ENCODE measurements around the gene KCNK2. TPM values are rescaled to one million over a fixed set of nuclear protein-coding genes. Genes with fewer than 3 reads are reported as not detected.
A peak's percentile ranks its signal among the peaks of the same experiment; 100 is the strongest.

The KCNK2 gene
- total RNA-seq = 0.85 TPM

DNA sequence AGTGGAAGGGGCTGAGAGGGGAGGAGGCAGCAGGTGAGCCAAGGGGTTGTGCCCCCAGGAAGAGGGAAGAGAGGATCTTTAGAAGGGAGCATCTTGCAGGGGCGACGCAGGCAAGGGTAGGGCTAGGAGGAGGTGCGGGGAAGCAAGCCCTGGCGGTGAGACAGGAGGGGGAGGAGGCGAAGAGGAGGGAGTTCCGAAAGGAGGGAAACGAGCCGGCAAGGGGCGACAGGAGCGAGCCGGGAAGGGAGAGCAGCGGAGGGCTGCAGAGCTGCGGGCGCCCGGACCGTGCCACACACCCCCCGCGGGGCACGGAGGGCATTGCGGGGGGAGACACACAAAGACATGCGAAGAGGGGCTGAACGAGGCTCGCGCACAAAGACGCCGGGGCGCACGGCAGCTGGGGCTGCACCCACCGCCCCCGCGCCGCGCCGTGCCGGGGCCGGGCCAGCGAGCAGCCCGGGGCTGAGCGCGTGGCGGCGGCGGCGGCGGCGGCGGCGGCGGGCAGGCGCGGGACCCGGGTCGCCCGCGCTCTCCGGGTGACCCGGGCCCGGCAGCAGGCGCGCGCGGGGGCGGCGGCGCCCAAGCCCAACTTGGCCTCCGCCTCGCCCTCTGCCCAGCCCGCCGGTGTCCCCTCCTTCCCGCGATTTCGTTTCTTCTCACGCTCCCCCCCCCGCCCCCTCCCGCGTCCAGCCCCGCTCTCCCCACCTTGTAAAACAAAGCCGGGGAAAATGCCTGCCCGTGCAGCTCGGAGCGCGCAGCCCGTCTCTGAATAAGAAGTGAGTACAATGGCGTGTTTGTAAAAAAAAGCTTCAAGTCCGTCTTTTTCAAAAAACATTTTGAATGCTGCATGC is at the start of gene KCNK2:
Gene KCNK2 (plus strand): TSS at position 206 of the 851 bp plus-strand sequence. CDS start 649 bp downstream, outside the sequence.
- Histone ChIP-seq H3K9me3 (no peaks in the 10 kb centered on the region), H3K36me3 (no peaks in the 10 kb centered on the region), H3K27me3 (no peaks in the 10 kb centered on the region), H3K4me3 (peak within 1 kb of the TSS; percentile 51 to 57), H3K4me1 (peaks cover 4% of the 10 kb centered on the region in 2 donors), H3K27ac (no peak within 1 kb of the TSS)
- no peak for TF ChIP-seq CTCF (IDR thresholded peaks at IDR 0.05)
- intact Hi-C loops (cut with DNase I) = no loop called here
- no peak for DNase-seq (ENCODE audit: low spot score in 2 of 2)

GRCh38 chr1:215032911-215033526 is 49.5 kb upstream of the KCNK2 start:
- H3K9me3 ChIP-seq = no peaks in the 10 kb centered on the region
- H3K27ac ChIP-seq = no peak overlapping the region
- H3K4me1 ChIP-seq = no peaks in the 10 kb centered on the region
- intact Hi-C loops (cut with DNase I) = no loop called here
- no peaks in the 10 kb centered on the region for H3K36me3 ChIP-seq
- H3K27me3 ChIP-seq = no peaks in the 10 kb centered on the region
- H3K4me3 ChIP-seq = no peak overlapping the region
- TF ChIP-seq CTCF (IDR thresholded peaks at IDR 0.05) = no peak
- DNase-seq (ENCODE audit: low spot score in 2 of 2) = no peak

DNA sequence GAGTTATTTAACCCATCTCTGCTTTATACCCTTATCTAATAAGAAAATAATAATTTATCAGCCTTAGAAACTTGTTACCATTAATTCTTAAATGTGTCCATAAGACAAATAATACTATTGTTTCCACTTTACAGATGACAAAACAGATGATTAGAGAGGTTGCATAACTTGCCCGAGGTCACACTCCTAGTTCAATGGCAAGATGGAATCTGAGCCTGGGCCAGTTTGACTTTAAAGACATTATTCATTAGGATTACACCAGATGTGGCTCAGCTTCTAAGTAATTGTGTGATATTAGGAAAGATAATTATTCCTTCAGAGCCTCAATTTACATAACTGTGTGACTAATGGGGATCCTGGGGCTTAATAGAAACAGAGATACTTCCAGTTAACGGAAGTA is 42.3 kb upstream of the KCNK2 start:
- Histone ChIP-seq H3K27me3 (no peaks in the 10 kb centered on the region), H3K4me1 (no peaks in the 10 kb centered on the region), H3K36me3 (no peaks in the 10 kb centered on the region), H3K4me3 (no peak overlapping the region), H3K9me3 (no peaks in the 10 kb centered on the region), H3K27ac (no peak overlapping the region)
- no peak for DNase-seq (ENCODE audit: low spot score in 2 of 2)
- intact Hi-C loops (cut with DNase I) = no loop called here
- no peak for TF ChIP-seq CTCF (IDR thresholded peaks at IDR 0.05)

DNA sequence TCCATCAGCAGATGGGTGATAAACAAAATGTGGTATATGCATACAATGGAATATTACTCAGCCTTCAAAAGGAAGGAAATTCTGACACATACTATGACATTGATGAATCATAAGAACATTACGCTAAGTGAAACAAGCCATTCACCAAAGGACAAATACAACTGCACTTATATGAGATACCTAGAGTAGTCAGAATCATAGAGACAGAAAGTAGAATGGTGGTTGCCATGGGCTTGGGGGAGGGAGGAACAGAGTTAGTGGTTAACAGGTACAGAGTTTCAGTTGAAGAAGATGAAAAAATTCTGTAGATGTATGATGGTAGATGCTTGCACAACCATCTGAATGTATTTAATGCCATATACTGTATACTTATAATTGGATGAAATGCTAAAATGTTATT is 39.1 kb upstream of the KCNK2 start:
- H3K4me1 ChIP-seq = no peaks in the 10 kb centered on the region
- no peak for TF ChIP-seq CTCF (IDR thresholded peaks at IDR 0.05)
- H3K9me3 ChIP-seq = no peaks in the 10 kb centered on the region
- no peak overlapping the region for H3K4me3 ChIP-seq
- DNase-seq (ENCODE audit: low spot score in 2 of 2) = no peak
- intact Hi-C loops (cut with DNase I) = no loop called here
- no peaks in the 10 kb centered on the region for H3K36me3 ChIP-seq
- no peaks in the 10 kb centered on the region for H3K27me3 ChIP-seq
- H3K27ac ChIP-seq = no peak overlapping the region

- DNase-seq (ENCODE audit: low spot score in 2 of 2) = no peak
- intact Hi-C loops (cut with DNase I) = no loop called here
- H3K4me1 ChIP-seq = no peaks in the 10 kb centered on the region
- H3K27ac ChIP-seq = no peak overlapping the region
- no peak for TF ChIP-seq CTCF (IDR thresholded peaks at IDR 0.05)
- H3K9me3 ChIP-seq = no peaks in the 10 kb centered on the region
- no peaks in the 10 kb centered on the region for H3K27me3 ChIP-seq
- no peaks in the 10 kb centered on the region for H3K36me3 ChIP-seq
- H3K4me3 ChIP-seq = no peak overlapping the region
These were observed 38.4 kb upstream of the KCNK2 start for GRCh38 chr1:215044151-215044550.

Measured in ascending aorta (tissue), 2 donors.